Mesendoderm (in vitro differentiated cells): ENCODE data around the gene TUBA8.
"Not testable (repeated sequence)": the region's sequence is repeated elsewhere in the genome, so short reads cannot be mapped to it uniquely, and the experiment has no call there.

Source experiments
- DNase-seq: peaks from one replicate; pipeline ENCODE4 v3.0.0; 2013
- H2AK5ac ChIP-seq: 2 replicates; pipeline ENCODE4 v1.6.1; 2013; ENCODE audit warnings: low read length, inconsistent platforms
- H2BK120ac ChIP-seq: 2 replicates; pipeline ENCODE4 v1.6.1; 2013; ENCODE audit warnings: low read depth, mild to moderate bottlenecking, low read length, moderate library complexity, mixed read lengths
- H2BK15ac ChIP-seq: replicated peaks from 2 replicates; pipeline ENCODE4 v1.6.1; 2013; ENCODE audit warnings: low read depth, mild to moderate bottlenecking, moderate library complexity
- H2BK5ac ChIP-seq: 2 replicates; pipeline ENCODE4 v1.6.1; 2013; ENCODE audit warnings: low read length, inconsistent platforms
- H3K18ac ChIP-seq: 2 replicates; pipeline ENCODE4 v1.6.1; 2013; ENCODE audit warnings: mild to moderate bottlenecking, low read length, mixed read lengths
- H3K23ac ChIP-seq: one replicate; pipeline ENCODE4 v1.6.1; 2013; ENCODE audit warnings: low read length
- H3K27ac ChIP-seq: 2 replicates; pipeline ENCODE4 v1.5.1; 2013; ENCODE audit warnings: low read depth, mild to moderate bottlenecking, inconsistent platforms, low read length, moderate library complexity
- H3K27me3 ChIP-seq: 2 replicates; pipeline ENCODE4 v1.6.1; 2013; ENCODE audit warnings: low read length, control low read depth, mild to moderate bottlenecking, inconsistent platforms; ENCODE audit not compliant: insufficient read depth, poor library complexity
- H3K36me3 ChIP-seq: 2 replicates; pipeline ENCODE4 v1.6.1; 2013; ENCODE audit warnings: low read length, inconsistent platforms; ENCODE audit not compliant: control insufficient read depth, insufficient read depth
- H3K4ac ChIP-seq: one replicate; pipeline ENCODE4 v1.6.1; 2013; ENCODE audit warnings: low read depth, mild to moderate bottlenecking, low read length, moderate library complexity
- H3K4me1 ChIP-seq: 2 replicates; pipeline ENCODE4 v1.6.1; 2013; ENCODE audit warnings: low read depth, low read length, inconsistent platforms; ENCODE audit not compliant: control insufficient read depth
- H3K4me2 ChIP-seq: 2 replicates; pipeline ENCODE4 v1.6.1; 2013; ENCODE audit warnings: low read length
- H3K4me3 ChIP-seq: 2 replicates; pipeline ENCODE4 v1.5.1; 2013; ENCODE audit warnings: mild to moderate bottlenecking, low read length
- H3K56ac ChIP-seq: one replicate; pipeline ENCODE4 v1.6.1; 2013; ENCODE audit warnings: low read length
- H3K79me1 ChIP-seq: 2 replicates; pipeline ENCODE4 v1.6.1; 2013; ENCODE audit warnings: low read length, inconsistent platforms
- H3K79me2 ChIP-seq: 2 replicates; pipeline ENCODE4 v1.6.1; 2013; ENCODE audit warnings: mild to moderate bottlenecking, low read length; ENCODE audit not compliant: control insufficient read depth, insufficient read depth
- H3K9ac ChIP-seq: 2 replicates; pipeline ENCODE4 v1.6.1; 2013; ENCODE audit warnings: low read length, inconsistent platforms
- H4K5ac ChIP-seq: one replicate; pipeline ENCODE4 v1.6.1; 2013; ENCODE audit warnings: low read length
- H4K8ac ChIP-seq: one replicate; pipeline ENCODE4 v1.6.1; 2013; ENCODE audit warnings: low read depth, mild to moderate bottlenecking, control low read depth, low read length, moderate library complexity
- WGBS: extraction: QIAGEN DNeasy Blood & Tissue Kit; methylation state at CpG from one replicate; pipeline ENCODE4 v1.1.7; 2013; ENCODE audit warnings: low lambda C conversion rate, missing lambda C conversion rate; ENCODE audit not compliant: insufficient coverage; ENCODE audit errors: extremely low coverage; 5-methylcytosine and 5-hydroxymethylcytosine counted together

Gene TUBA8

DNA sequence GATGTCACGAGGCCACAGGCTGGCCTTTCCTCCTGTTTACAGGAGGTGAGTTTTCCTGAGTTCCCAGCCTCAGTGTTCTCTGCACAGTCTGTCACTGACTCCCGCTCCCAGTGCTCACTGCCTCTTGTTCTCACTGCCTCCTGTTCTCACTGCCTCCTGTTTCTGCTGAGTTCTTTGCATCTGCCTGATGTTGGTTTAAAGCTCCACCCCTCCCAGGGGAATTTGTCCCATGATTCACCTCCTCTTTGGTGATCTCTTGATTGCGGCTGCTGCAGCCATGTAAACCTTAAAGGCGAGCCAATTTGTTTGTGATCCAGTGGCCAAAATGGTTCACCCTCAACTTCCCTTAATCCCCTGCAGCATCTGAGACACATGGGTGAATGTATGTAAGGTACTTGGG lies 6.0 kb upstream of the TUBA8 start:
- H3K4me3 ChIP-seq, result no peak overlapping the region
- H3K4me2 ChIP-seq, result no peak overlapping the region
- no peak overlapping the region for H2BK15ac ChIP-seq
- no peak overlapping the region for H3K56ac ChIP-seq
- H3K27ac ChIP-seq, result no peak overlapping the region
- H3K27me3 ChIP-seq, result peaks cover 5% of the 10 kb centered on the region
- no peaks in the 10 kb centered on the region for H3K79me2 ChIP-seq
- no peak for DNase-seq
- no CpG with 5 or more reads among the region's 4 CpGs for WGBS
- H2BK120ac ChIP-seq, result no peak overlapping the region
- H2BK5ac ChIP-seq, result no peak overlapping the region
- no peak overlapping the region for H3K9ac ChIP-seq
- no peak overlapping the region for H4K8ac ChIP-seq
- H3K18ac ChIP-seq, result no peak overlapping the region
- H3K4ac ChIP-seq, result no peak overlapping the region
- H4K5ac ChIP-seq, result no peak overlapping the region
- H3K4me1 ChIP-seq, result no peaks in the 10 kb centered on the region
- no peak overlapping the region for H2AK5ac ChIP-seq
- no peaks in the 10 kb centered on the region for H3K79me1 ChIP-seq
- H3K23ac ChIP-seq, result no peak overlapping the region
- no peaks in the 10 kb centered on the region for H3K36me3 ChIP-seq

GRCh38 chr22:18105981-18106380 lies 4.6 kb upstream of the TUBA8 start:
- not testable (repeated sequence) for H3K79me2 ChIP-seq, H3K36me3 ChIP-seq, H2BK15ac ChIP-seq, H3K4ac ChIP-seq, H4K8ac ChIP-seq, H3K27ac ChIP-seq, H2BK120ac ChIP-seq, DNase-seq, H3K4me3 ChIP-seq, H3K9ac ChIP-seq, H3K23ac ChIP-seq, H3K56ac ChIP-seq, H3K4me2 ChIP-seq, H3K79me1 ChIP-seq, H2AK5ac ChIP-seq, H2BK5ac ChIP-seq, H3K4me1 ChIP-seq, H4K5ac ChIP-seq, H3K18ac ChIP-seq
- no CpG with 5 or more reads among the region's 7 CpGs for WGBS
- peaks cover 12% of the 10 kb centered on the region for H3K27me3 ChIP-seq

DNA sequence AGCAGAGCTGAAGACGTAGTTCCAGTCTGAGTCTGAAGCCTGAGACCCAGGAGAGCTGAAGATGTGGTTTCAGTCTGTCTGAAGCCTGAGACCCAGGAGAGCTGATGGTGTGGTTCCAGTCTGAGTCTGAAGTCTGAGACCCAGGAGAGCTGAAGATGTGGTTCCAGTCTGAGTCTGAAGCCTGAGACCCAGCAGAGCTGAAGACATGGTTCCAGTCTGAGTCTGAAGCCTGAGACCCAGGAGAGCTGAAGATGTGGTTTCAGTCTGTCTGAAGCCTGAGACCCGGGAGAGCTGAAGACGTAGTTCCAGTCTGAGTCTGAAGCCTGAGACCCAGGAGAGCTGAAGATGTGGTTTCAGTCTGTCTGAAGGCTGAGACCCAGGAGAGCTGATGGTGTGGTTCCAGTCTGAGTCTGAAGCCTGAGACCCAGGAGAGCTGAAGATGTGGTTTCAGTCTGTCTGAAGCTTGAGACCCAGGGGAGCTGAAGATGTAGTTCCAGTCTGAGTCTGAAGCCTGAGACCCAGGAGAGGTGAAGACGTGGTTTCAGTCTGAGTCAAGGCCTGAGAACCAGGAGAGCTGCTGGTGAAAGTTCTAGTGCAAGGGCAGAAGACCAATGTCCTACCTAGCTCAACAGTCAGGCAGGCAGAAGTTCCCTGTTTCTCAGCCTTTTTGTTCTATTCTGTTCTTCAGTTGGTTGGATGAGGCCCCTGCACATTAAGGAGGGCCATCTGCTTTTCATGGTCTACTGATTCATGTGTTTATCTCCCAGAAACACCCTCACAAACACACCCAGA lies 3.9 kb upstream of the TUBA8 start:
- not testable (repeated sequence) for H2BK120ac ChIP-seq, H3K23ac ChIP-seq, H3K4me3 ChIP-seq, H2BK5ac ChIP-seq, H3K18ac ChIP-seq, DNase-seq, H3K79me1 ChIP-seq, H3K4me2 ChIP-seq, H3K27ac ChIP-seq, H2AK5ac ChIP-seq, H3K4ac ChIP-seq, H3K36me3 ChIP-seq, H4K5ac ChIP-seq, H4K8ac ChIP-seq, H3K4me1 ChIP-seq, H3K56ac ChIP-seq, H3K79me2 ChIP-seq, H3K9ac ChIP-seq, H2BK15ac ChIP-seq
- no CpG with 5 or more reads among the region's 4 CpGs for WGBS
- peaks cover 18% of the 10 kb centered on the region for H3K27me3 ChIP-seq

DNA sequence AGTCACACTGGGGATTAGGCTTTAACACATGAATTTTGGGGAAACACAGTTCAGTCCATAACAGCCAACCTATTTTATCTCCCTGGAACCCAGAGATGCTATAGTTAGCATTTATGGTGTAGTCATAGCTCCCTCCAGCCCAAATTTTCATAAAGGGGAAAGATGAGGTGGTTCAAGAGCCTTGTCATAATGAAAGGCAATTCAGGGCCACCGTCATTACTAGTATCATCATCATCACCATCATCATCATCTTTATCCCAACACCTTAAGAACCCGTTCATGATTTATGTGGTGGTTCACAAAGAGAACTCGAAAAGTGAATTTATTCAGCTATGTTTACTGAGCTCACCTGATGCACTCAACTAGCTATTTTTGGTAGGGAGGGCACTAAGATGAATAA lies 2.4 kb upstream of the TUBA8 start:
- no peak overlapping the region for H4K8ac ChIP-seq
- no peaks in the 10 kb centered on the region for H3K79me1 ChIP-seq
- peaks cover 18% of the 10 kb centered on the region for H3K27me3 ChIP-seq
- no peak overlapping the region for H3K18ac ChIP-seq
- H4K5ac ChIP-seq, result no peak overlapping the region
- H2BK120ac ChIP-seq, result no peak overlapping the region
- H3K23ac ChIP-seq, result no peak overlapping the region
- H3K36me3 ChIP-seq, result no peaks in the 10 kb centered on the region
- no CpG with 5 or more reads among the region's 3 CpGs for WGBS
- no peaks in the 10 kb centered on the region for H3K4me1 ChIP-seq
- no peak overlapping the region for H2AK5ac ChIP-seq
- no peak overlapping the region for H3K56ac ChIP-seq
- no peak for DNase-seq
- H3K4ac ChIP-seq, result no peak overlapping the region
- H3K9ac ChIP-seq, result no peak overlapping the region
- H2BK5ac ChIP-seq, result no peak overlapping the region
- H2BK15ac ChIP-seq, result no peak overlapping the region
- H3K4me3 ChIP-seq, result no peak overlapping the region
- H3K27ac ChIP-seq, result no peak overlapping the region
- H3K79me2 ChIP-seq, result no peaks in the 10 kb centered on the region
- no peak overlapping the region for H3K4me2 ChIP-seq

DNA sequence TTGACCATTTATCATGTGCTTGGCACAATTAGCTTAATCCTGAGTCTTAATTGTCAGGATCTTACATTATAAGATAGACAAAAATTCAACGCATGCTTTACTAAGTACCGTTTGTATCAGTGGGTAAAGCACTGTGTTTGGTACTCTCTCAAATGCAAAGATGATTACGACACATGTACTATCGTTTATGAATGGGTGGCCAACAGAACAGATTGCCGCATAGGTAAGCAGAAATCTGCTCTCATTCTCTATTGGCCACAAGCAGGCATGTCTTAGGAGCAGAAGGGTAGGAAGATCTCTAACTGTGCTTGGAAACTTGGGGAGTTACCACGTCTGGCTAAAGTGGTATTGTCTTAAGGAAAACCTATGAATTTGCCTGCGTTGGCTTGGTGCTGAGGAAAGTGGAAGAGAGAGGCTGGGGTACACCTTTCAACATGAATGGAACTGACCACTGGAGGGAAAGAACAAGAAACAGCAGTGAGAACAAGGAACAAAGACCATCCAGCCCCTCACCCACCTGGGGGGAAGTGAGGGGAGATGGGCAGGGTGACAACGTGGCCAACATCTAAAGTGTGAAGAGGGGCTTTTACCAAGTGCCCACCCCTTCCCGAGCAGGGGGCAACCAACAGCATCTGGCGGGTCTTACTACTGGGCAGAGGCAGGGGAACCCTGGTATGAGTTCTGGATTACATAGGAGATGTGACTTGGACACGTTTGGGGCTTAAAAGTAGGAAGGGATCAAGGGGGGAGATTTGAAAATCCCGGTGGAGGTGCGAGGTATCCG lies 1.0 kb upstream of the TUBA8 start:
- no peak overlapping the region for H3K18ac ChIP-seq
- H4K8ac ChIP-seq, result no peak overlapping the region
- no peak overlapping the region for H3K9ac ChIP-seq
- no peak overlapping the region for H3K4me3 ChIP-seq
- H3K4me2 ChIP-seq, result no peak overlapping the region
- H3K27me3 ChIP-seq, result peaks cover 18% of the 10 kb centered on the region
- no peak for DNase-seq
- H2BK5ac ChIP-seq, result no peak overlapping the region
- H3K36me3 ChIP-seq, result no peaks in the 10 kb centered on the region
- H4K5ac ChIP-seq, result no peak overlapping the region
- no CpG with 5 or more reads among the region's 14 CpGs for WGBS
- H3K79me1 ChIP-seq, result no peaks in the 10 kb centered on the region
- H2AK5ac ChIP-seq, result no peak overlapping the region
- H3K56ac ChIP-seq, result no peak overlapping the region
- no peaks in the 10 kb centered on the region for H3K79me2 ChIP-seq
- no peak overlapping the region for H3K23ac ChIP-seq
- no peak overlapping the region for H3K27ac ChIP-seq
- no peak overlapping the region for H2BK120ac ChIP-seq
- no peak overlapping the region for H3K4ac ChIP-seq
- no peaks in the 10 kb centered on the region for H3K4me1 ChIP-seq
- H2BK15ac ChIP-seq, result no peak overlapping the region
